ENCODE results near the gene OTUD7B. TPM values are rescaled to one million over a fixed set of nuclear protein-coding genes. Genes with fewer than 3 reads are reported as not detected.
A peak's percentile ranks its signal among the peaks of the same experiment; 100 is the strongest.
"Not testable (repeated sequence)": the region's sequence is repeated elsewhere in the genome, so short reads cannot be mapped to it uniquely, and the experiment has no call there.

OTUD7B gene
- polyA plus RNA-seq (2012; ENCODE audit: missing spikeins), result 5.7 TPM

- peak; percentile 79; the same call in 1 of the 2 replicates for TF ChIP-seq POLR2A (IDR thresholded peaks at IDR 0.05; ENCODE audit: low read depth, low read length)
- TF ChIP-seq POLR2AphosphoS5 (IDR thresholded peaks at IDR 0.05; ENCODE audit: low read depth, low read length), result peak; percentile 53; the same call in 1 of the 2 replicates
- TF ChIP-seq TAF1 (IDR thresholded peaks at IDR 0.05; ENCODE audit: borderline replicate concordance, low read depth, low read length), result peak; percentile 75; the same call in 1 of the 2 replicates
- DNase-seq (ENCODE audit: insufficient read length), result peak; percentile 68
- peak; percentile 90 for FAIRE-seq
These were observed at the start of gene OTUD7B for GRCh38 chr1:150010393-150011115. OTUD7B (minus strand) TSS chr1:150010726; CDS start chr1:149977510, 33,216 bp downstream.

- DNase-seq (ENCODE audit: insufficient read length), result no peak
- TF ChIP-seq TAF1 (IDR thresholded peaks at IDR 0.05; ENCODE audit: borderline replicate concordance, low read depth, low read length) (no peak), POLR2AphosphoS5 (IDR thresholded peaks at IDR 0.05; ENCODE audit: low read depth, low read length) (no peak), POLR2A (IDR thresholded peaks at IDR 0.05; ENCODE audit: low read depth, low read length) (no peak)
- no peak for FAIRE-seq
These were observed 49.7 kb upstream of the OTUD7B start for GRCh38 chr1:150060260-150060659.

- DNase-seq (ENCODE audit: insufficient read length), result no peak
- no peak for TF ChIP-seq TAF1 (IDR thresholded peaks at IDR 0.05; ENCODE audit: borderline replicate concordance, low read depth, low read length)
- TF ChIP-seq POLR2A (IDR thresholded peaks at IDR 0.05; ENCODE audit: low read depth, low read length), result no peak
- TF ChIP-seq POLR2AphosphoS5 (IDR thresholded peaks at IDR 0.05; ENCODE audit: low read depth, low read length), result no peak
- FAIRE-seq, result no peak
These were observed 45.9 kb upstream of the OTUD7B start for GRCh38 chr1:150056407-150056806.

GRCh38 chr1:150055507-150055906, 45.0 kb upstream of the OTUD7B start:
- not testable (repeated sequence) for FAIRE-seq; DNase-seq (ENCODE audit: insufficient read length)

GRCh38 chr1:150053926-150054325, 43.4 kb upstream of the OTUD7B start:
- FAIRE-seq (peak; percentile 9), DNase-seq (ENCODE audit: insufficient read length) (no peak)
- TF ChIP-seq POLR2A (IDR thresholded peaks at IDR 0.05; ENCODE audit: low read depth, low read length) (no peak), TAF1 (IDR thresholded peaks at IDR 0.05; ENCODE audit: borderline replicate concordance, low read depth, low read length) (no peak), POLR2AphosphoS5 (IDR thresholded peaks at IDR 0.05; ENCODE audit: low read depth, low read length) (no peak)

- FAIRE-seq; DNase-seq (ENCODE audit: insufficient read length): not testable (repeated sequence)
These were observed 41.4 kb upstream of the OTUD7B start for GRCh38 chr1:150051905-150052412.

- TF ChIP-seq TAF1 (IDR thresholded peaks at IDR 0.05; ENCODE audit: borderline replicate concordance, low read depth, low read length), result no peak
- no peak for DNase-seq (ENCODE audit: insufficient read length)
- FAIRE-seq, result no peak
These were observed 40.5 kb upstream of the OTUD7B start for GRCh38 chr1:150051089-150051373.

- no peak for TF ChIP-seq POLR2AphosphoS5 (IDR thresholded peaks at IDR 0.05; ENCODE audit: low read depth, low read length)
- TF ChIP-seq TAF1 (IDR thresholded peaks at IDR 0.05; ENCODE audit: borderline replicate concordance, low read depth, low read length), result no peak
- TF ChIP-seq POLR2A (IDR thresholded peaks at IDR 0.05; ENCODE audit: low read depth, low read length), result no peak
- FAIRE-seq, result no peak
These were observed 39.4 kb upstream of the OTUD7B start for GRCh38 chr1:150049926-150050325.

GRCh38 chr1:150034336-150034735, 23.8 kb upstream of the OTUD7B start:
- FAIRE-seq, result no peak
- TF ChIP-seq TAF1 (IDR thresholded peaks at IDR 0.05; ENCODE audit: borderline replicate concordance, low read depth, low read length) (no peak), POLR2A (IDR thresholded peaks at IDR 0.05; ENCODE audit: low read depth, low read length) (no peak), POLR2AphosphoS5 (IDR thresholded peaks at IDR 0.05; ENCODE audit: low read depth, low read length) (no peak)
- no peak for DNase-seq (ENCODE audit: insufficient read length)

More at GRCh38 chr1:150049926-150050325, 39.4 kb upstream of the OTUD7B start:
- no peak for DNase-seq (ENCODE audit: insufficient read length)

GRCh38 chr1:150028322-150028721, 17.8 kb upstream of the OTUD7B start:
- FAIRE-seq (no peak), DNase-seq (ENCODE audit: insufficient read length) (no peak)
- TF ChIP-seq POLR2A (IDR thresholded peaks at IDR 0.05; ENCODE audit: low read depth, low read length), result no peak
- no peak for TF ChIP-seq POLR2AphosphoS5 (IDR thresholded peaks at IDR 0.05; ENCODE audit: low read depth, low read length)
- no peak for TF ChIP-seq TAF1 (IDR thresholded peaks at IDR 0.05; ENCODE audit: borderline replicate concordance, low read depth, low read length)

- TF ChIP-seq POLR2AphosphoS5 (IDR thresholded peaks at IDR 0.05; ENCODE audit: low read depth, low read length) (no peak), TAF1 (IDR thresholded peaks at IDR 0.05; ENCODE audit: borderline replicate concordance, low read depth, low read length) (no peak), POLR2A (IDR thresholded peaks at IDR 0.05; ENCODE audit: low read depth, low read length) (no peak)
- DNase-seq (ENCODE audit: insufficient read length) (no peak), FAIRE-seq (no peak)
These were observed 13.6 kb upstream of the OTUD7B start for GRCh38 chr1:150024156-150024555.

- TF ChIP-seq POLR2A (IDR thresholded peaks at IDR 0.05; ENCODE audit: low read depth, low read length) (no peak), TAF1 (IDR thresholded peaks at IDR 0.05; ENCODE audit: borderline replicate concordance, low read depth, low read length) (no peak), POLR2AphosphoS5 (IDR thresholded peaks at IDR 0.05; ENCODE audit: low read depth, low read length) (no peak)
- DNase-seq (ENCODE audit: insufficient read length) (no peak), FAIRE-seq (no peak)
These were observed 11.8 kb upstream of the OTUD7B start for GRCh38 chr1:150022357-150022756.
